ENCODE results near the gene DNAJB8. TPM values are rescaled to one million over a fixed set of nuclear protein-coding genes. Genes with fewer than 3 reads are reported as not detected.

DNAJB8 gene
- total and polyA plus RNA-seq, 2 donors (not counting 1 experiment from before 2014, with no cell fraction given): not detected

DNA sequence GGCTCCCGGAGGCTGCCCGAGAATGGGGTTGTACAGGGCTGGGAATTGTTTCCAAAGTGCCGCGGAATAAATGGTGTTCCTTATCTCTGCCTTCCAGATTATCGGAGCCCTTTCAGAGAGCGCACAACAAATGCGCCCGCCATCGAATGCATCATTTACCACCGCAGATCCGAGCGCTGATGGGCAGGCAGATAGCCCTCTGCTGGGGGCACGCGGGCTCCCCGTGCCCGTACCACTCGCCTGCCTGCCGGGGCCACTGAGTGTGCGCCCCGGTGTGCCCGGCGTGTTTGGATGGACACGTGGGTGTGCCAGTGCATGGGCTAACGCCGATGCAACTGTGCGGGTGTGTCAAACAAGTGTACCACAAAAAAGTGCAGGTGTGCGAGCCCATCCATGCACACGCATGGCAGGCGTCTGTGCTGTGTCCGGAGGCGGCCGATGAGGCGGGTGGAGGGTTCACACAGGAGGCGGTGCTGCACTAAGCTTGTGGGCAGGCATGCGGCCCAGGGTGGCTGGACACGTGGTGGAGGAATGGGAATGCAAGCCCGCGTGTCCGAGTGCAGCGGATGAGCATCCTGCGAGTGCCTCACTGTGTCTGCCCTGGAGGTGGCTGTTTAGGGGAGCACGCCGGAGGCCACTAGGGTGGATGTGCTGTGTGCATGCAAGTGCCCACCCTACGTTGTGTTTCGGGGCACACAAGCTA lies 30.1 kb upstream of the DNAJB8 start:
- DNase-seq (ENCODE audit: low read depth in 2 of 2): peak in 1 of 2 donors; percentile 69
- H3K4me2 ChIP-seq (ENCODE audit: extremely low read depth, insufficient read depth, low read length): no peak overlapping the region
- H4K20me1 ChIP-seq (ENCODE audit: control insufficient read depth, extremely low read depth, insufficient read depth, low read length): no peaks in the 10 kb centered on the region
- no peaks in the 10 kb centered on the region for H3K36me3 ChIP-seq (ENCODE audit: control insufficient read depth, insufficient read depth, low read length)
- no peaks in the 10 kb centered on the region for H3K9me3 ChIP-seq (ENCODE audit: control insufficient read depth, insufficient read depth, low read depth, low read length)
- no peaks in the 10 kb centered on the region for H3K4me1 ChIP-seq (ENCODE audit: control insufficient read depth, extremely low read depth, insufficient read depth, low read length)
- H2AFZ ChIP-seq (ENCODE audit: low read length): no peak overlapping the region
- H3K27ac ChIP-seq (ENCODE audit: insufficient read depth, low read length): no peak overlapping the region
- H3K9ac ChIP-seq (ENCODE audit: insufficient read depth, low read length): no peak overlapping the region
- peak overlapping the region in 1 of 4 experiments; percentile 61 for H3K4me3 ChIP-seq (replicated peaks in 1 of 4; ENCODE audit: control extremely low read depth in 1 of 4, insufficient read depth in 1 of 4, low read depth in 3 of 4, low read length in 4 of 4)
- TF ChIP-seq, protein P1, sequence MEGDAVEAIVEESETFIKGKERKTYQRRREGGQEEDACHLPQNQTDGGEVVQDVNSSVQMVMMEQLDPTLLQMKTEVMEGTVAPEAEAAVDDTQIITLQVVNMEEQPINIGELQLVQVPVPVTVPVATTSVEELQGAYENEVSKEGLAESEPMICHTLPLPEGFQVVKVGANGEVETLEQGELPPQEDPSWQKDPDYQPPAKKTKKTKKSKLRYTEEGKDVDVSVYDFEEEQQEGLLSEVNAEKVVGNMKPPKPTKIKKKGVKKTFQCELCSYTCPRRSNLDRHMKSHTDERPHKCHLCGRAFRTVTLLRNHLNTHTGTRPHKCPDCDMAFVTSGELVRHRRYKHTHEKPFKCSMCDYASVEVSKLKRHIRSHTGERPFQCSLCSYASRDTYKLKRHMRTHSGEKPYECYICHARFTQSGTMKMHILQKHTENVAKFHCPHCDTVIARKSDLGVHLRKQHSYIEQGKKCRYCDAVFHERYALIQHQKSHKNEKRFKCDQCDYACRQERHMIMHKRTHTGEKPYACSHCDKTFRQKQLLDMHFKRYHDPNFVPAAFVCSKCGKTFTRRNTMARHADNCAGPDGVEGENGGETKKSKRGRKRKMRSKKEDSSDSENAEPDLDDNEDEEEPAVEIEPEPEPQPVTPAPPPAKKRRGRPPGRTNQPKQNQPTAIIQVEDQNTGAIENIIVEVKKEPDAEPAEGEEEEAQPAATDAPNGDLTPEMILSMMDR (conservative IDR thresholded peaks at IDR 0.05 in 1 of 2, IDR thresholded peaks at IDR 0.05 in 1 of 2; ENCODE audit: low read depth in 1 of 2, low read length in 2 of 2): no peak
- peak; percentile 99 for TF ChIP-seq EZH2 (IDR thresholded peaks at IDR 0.05; ENCODE audit: low read length, missing control alignments)
- no peaks in the 10 kb centered on the region for H3K79me2 ChIP-seq (ENCODE audit: control insufficient read depth, insufficient read depth, low read length)
- peaks cover 45% of the 10 kb centered on the region for H3K27me3 ChIP-seq (ENCODE audit: control insufficient read depth, insufficient read depth, low read length)

DNA sequence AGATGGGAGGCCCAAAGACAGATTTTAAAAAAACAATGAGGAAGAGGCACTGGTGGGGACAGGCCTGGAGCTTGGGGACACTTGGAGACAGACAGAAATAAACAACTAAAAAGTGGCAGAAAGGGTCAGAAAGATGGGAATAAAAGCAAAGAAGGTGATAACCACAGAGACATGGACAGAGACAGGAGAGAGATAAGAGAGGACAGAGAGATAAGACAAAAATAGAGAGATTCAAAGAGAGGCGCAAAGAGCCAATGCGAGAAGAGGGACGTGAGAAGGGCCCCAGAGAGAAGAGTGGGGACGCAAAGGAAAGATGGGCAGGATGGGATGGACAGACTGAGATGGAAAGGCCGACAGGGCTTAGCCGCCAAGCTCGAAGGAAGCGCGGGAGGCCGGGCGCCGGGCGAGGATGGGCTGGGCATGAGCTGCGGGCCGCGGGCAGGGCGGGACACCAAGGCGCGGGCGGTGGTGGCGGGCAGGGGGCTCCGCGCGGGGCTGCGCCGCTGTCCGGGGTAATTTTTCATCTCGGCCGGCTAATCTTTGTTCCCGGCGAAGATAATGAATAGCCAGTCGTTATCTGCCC lies 29.4 kb upstream of the DNAJB8 start:
- Histone ChIP-seq H2AFZ (ENCODE audit: low read length) (no peak overlapping the region), H3K27ac (ENCODE audit: insufficient read depth, low read length) (no peak overlapping the region), H3K79me2 (ENCODE audit: control insufficient read depth, insufficient read depth, low read length) (no peaks in the 10 kb centered on the region), H3K9ac (ENCODE audit: insufficient read depth, low read length) (no peak overlapping the region), H3K36me3 (ENCODE audit: control insufficient read depth, insufficient read depth, low read length) (no peaks in the 10 kb centered on the region), H3K4me1 (ENCODE audit: control insufficient read depth, extremely low read depth, insufficient read depth, low read length) (no peaks in the 10 kb centered on the region), H3K4me2 (ENCODE audit: extremely low read depth, insufficient read depth, low read length) (no peak overlapping the region), H3K4me3 (replicated peaks in 1 of 4; ENCODE audit: control extremely low read depth in 1 of 4, insufficient read depth in 1 of 4, low read depth in 3 of 4, low read length in 4 of 4) (no peak overlapping the region), H4K20me1 (ENCODE audit: control insufficient read depth, extremely low read depth, insufficient read depth, low read length) (no peaks in the 10 kb centered on the region), H3K27me3 (ENCODE audit: control insufficient read depth, insufficient read depth, low read length) (peaks cover 51% of the 10 kb centered on the region), H3K9me3 (ENCODE audit: control insufficient read depth, insufficient read depth, low read depth, low read length) (no peaks in the 10 kb centered on the region)
- DNase-seq (ENCODE audit: low read depth in 2 of 2): no peak
- no peak for TF ChIP-seq EZH2 (IDR thresholded peaks at IDR 0.05; ENCODE audit: low read length, missing control alignments)
- TF ChIP-seq, protein P1 (conservative IDR thresholded peaks at IDR 0.05 in 1 of 2, IDR thresholded peaks at IDR 0.05 in 1 of 2; ENCODE audit: low read depth in 1 of 2, low read length in 2 of 2): no peak

DNA sequence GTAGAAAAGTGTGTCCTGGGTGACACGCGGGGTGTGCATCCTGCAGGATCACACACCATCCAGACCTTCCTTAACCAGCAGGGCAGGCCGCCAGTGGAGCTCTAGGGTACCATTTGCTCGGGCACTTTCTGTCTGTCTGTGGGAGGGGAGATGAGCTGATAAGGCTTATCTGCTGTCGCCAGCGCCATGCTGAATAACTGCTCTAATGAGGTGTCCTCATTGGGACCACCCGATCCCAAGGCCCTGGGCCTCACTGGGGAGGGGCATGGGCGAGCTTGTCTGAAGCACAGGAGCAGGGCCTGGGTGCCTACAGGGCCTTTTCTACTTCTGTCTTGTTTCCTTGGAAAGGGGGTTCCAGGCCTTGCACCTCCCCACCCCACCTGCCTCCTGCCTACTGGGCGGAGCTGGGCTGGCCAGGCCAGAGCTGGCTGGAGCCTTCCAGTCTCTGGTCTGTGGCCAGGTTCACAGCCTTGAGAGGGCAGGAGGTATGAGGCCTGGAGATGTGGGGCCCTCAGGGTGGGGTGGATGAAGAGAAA lies 28.8 kb upstream of the DNAJB8 start:
- H3K4me1 ChIP-seq (ENCODE audit: control insufficient read depth, extremely low read depth, insufficient read depth, low read length): no peaks in the 10 kb centered on the region
- no peak overlapping the region for H3K4me2 ChIP-seq (ENCODE audit: extremely low read depth, insufficient read depth, low read length)
- H3K79me2 ChIP-seq (ENCODE audit: control insufficient read depth, insufficient read depth, low read length): no peaks in the 10 kb centered on the region
- H3K4me3 ChIP-seq (replicated peaks in 1 of 4; ENCODE audit: control extremely low read depth in 1 of 4, insufficient read depth in 1 of 4, low read depth in 3 of 4, low read length in 4 of 4): no peak overlapping the region
- no peaks in the 10 kb centered on the region for H4K20me1 ChIP-seq (ENCODE audit: control insufficient read depth, extremely low read depth, insufficient read depth, low read length)
- no peak overlapping the region for H2AFZ ChIP-seq (ENCODE audit: low read length)
- no peak overlapping the region for H3K9ac ChIP-seq (ENCODE audit: insufficient read depth, low read length)
- H3K27me3 ChIP-seq (ENCODE audit: control insufficient read depth, insufficient read depth, low read length): peaks cover 58% of the 10 kb centered on the region
- H3K36me3 ChIP-seq (ENCODE audit: control insufficient read depth, insufficient read depth, low read length): no peaks in the 10 kb centered on the region
- DNase-seq (ENCODE audit: low read depth in 2 of 2): no peak
- no peak overlapping the region for H3K27ac ChIP-seq (ENCODE audit: insufficient read depth, low read length)
- no peak for TF ChIP-seq EZH2 (IDR thresholded peaks at IDR 0.05; ENCODE audit: low read length, missing control alignments)
- TF ChIP-seq, protein P1 (conservative IDR thresholded peaks at IDR 0.05 in 1 of 2, IDR thresholded peaks at IDR 0.05 in 1 of 2; ENCODE audit: low read depth in 1 of 2, low read length in 2 of 2): no peak
- H3K9me3 ChIP-seq (ENCODE audit: control insufficient read depth, insufficient read depth, low read depth, low read length): no peaks in the 10 kb centered on the region

Measured in fibroblast of lung (primary cell).